ENCODE measurements around the gene RFX8. TPM values are rescaled to one million over a fixed set of nuclear protein-coding genes. Genes with fewer than 3 reads are reported as not detected.

RFX8 gene
- total RNA-seq, 1 experiment from 2014 or later = not detected

DNA sequence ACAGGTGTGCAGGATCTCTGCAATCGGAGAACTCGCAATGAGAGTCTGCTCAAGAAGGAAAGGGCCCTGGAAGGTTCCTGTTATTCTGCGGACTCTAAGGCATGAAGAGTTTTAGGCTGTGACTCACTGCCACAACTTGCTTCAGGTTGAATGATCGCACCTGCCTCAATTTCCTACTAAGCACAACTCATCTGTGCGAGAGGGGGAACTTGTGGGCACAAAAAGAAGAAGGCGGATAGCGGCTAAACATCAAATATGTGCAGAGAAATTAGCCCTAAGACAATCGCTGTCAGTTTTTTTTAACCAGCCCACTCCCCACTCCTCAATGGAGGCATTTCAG, 73.6 kb downstream of the RFX8 start:
- H3K27me3 Mint-ChIP-seq (ENCODE audit: insufficient read depth, unreplicated experiment) = no peaks in the 10 kb centered on the region
- intact Hi-C loops (cut with micrococcal nuclease) = no loop called here
- no peak for DNase-seq (ENCODE audit: unreplicated experiment)
- ChIA-PET CTCF (interaction anchor here (1.2 kb wide), 1 partner anchor 62 kb away, joined by 3 read pairs; no protein-coding TSS in a partner anchor), POLR2A (interaction anchor here (1.2 kb wide), 1 partner anchor 10 kb away, joined by 3 read pairs; no protein-coding TSS in a partner anchor)
- H3K9me3 Mint-ChIP-seq (ENCODE audit: unreplicated experiment) = no peaks in the 10 kb centered on the region
- no peak overlapping the region for H3K27ac Mint-ChIP-seq (ENCODE audit: low read depth, unreplicated experiment)
- H3K36me3 Mint-ChIP-seq (ENCODE audit: insufficient read depth, unreplicated experiment) = no peaks in the 10 kb centered on the region
- TF ChIP-seq CTCF (IDR thresholded peaks at IDR 0.05; ENCODE audit: unreplicated experiment) = no peak
- H3K4me1 Mint-ChIP-seq (ENCODE audit: insufficient read depth, unreplicated experiment) = peaks cover 15% of the 10 kb centered on the region
- no peak overlapping the region for H3K4me3 Mint-ChIP-seq (ENCODE audit: unreplicated experiment)
- BruUV-seq (replicated peaks) = no TSS peak

DNA sequence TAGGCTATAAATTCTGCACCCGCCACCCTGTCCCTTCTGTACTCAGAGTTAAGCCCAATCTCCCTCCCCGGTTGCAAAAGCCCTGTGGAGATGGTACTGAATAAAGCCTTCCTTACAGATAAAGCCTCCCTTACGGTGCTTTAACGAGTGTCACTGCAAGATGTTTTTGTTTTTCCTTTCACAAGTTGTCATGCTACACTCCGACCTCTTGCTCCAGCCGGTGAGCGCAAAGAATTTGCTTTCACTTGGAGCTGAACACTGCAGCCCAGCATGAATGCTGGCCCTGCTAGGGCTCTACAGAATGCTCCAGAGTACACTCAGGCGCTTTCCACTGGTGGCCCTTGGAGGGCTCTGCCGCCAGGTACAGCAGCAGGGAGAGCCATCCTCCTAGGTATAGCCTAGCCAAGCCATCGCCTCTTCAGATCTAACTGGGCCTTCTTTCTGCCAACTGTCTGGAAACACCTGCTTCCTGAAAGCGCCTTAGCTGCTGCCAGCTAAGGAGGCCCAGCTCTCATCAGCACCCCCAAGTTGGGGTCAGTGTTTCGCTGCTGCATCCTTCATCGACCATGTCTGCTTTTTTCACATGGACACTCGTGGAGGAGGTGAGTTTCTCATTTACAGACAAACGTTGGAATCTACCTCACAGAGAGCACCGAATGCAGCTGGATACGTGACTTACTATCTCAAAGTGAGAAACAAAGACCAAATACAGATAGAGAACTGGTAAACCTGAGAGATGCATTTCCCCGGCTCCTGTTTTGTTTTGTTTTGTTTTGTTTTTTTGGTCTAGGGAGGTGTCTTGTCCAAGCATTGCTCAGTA, 74.2 kb downstream of the RFX8 start:
- H3K4me3 Mint-ChIP-seq (ENCODE audit: unreplicated experiment) = no peak overlapping the region
- CTCF ChIA-PET = interaction anchor here (0.6 to 1.5 kb wide), 3 partner anchors 13 to 528 kb away, joined by 3 to 4 read pairs (median 3); partner anchors contain the start of gene CREG2
- intact Hi-C loops (cut with micrococcal nuclease) = no loop called here
- POLR2A ChIA-PET = interaction anchor here (0.5 to 1.2 kb wide), 3 partner anchors 10 to 798 kb away, joined by 3 read pairs; no protein-coding TSS in a partner anchor
- no peak for TF ChIP-seq CTCF (IDR thresholded peaks at IDR 0.05; ENCODE audit: unreplicated experiment)
- H3K4me1 Mint-ChIP-seq (ENCODE audit: insufficient read depth, unreplicated experiment) = peaks cover 21% of the 10 kb centered on the region
- H3K36me3 Mint-ChIP-seq (ENCODE audit: insufficient read depth, unreplicated experiment) = no peaks in the 10 kb centered on the region
- H3K27ac Mint-ChIP-seq (ENCODE audit: low read depth, unreplicated experiment) = no peak overlapping the region
- H3K9me3 Mint-ChIP-seq (ENCODE audit: unreplicated experiment) = no peaks in the 10 kb centered on the region
- H3K27me3 Mint-ChIP-seq (ENCODE audit: insufficient read depth, unreplicated experiment) = no peaks in the 10 kb centered on the region
- DNase-seq (ENCODE audit: unreplicated experiment) = no peak
- no TSS peak for BruUV-seq (replicated peaks)

DNA sequence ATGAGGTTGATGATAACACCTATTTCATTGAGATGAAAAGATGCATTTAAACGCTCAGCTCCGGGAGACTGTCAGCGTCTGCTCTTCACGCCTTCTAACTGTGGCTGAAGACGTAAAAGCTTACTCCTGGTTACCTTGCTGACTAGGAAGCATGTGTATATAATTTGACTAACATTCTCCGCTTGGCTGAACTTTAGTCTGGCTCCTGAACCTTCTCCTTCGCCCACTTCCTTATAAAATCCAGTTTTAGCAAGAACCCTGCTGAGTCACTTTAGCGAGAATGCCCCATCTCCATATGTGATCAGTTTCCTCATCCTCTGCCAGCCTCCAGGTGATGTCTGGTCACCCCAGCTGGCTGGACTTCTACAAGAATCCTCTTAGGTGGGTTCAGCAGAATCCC, 74.9 kb downstream of the RFX8 start:
- CTCF ChIA-PET = interaction anchor here (0.7 to 1.5 kb wide), 2 partner anchors 12 to 53 kb away, joined by 3 to 4 read pairs; partner anchors contain the start of gene CREG2
- Mint-ChIP-seq H3K27me3 (ENCODE audit: insufficient read depth, unreplicated experiment) (no peaks in the 10 kb centered on the region), H3K27ac (ENCODE audit: low read depth, unreplicated experiment) (no peak overlapping the region), H3K9me3 (ENCODE audit: unreplicated experiment) (no peaks in the 10 kb centered on the region), H3K4me3 (ENCODE audit: unreplicated experiment) (no peak overlapping the region), H3K4me1 (ENCODE audit: insufficient read depth, unreplicated experiment) (peaks cover 23% of the 10 kb centered on the region), H3K36me3 (ENCODE audit: insufficient read depth, unreplicated experiment) (no peaks in the 10 kb centered on the region)
- DNase-seq (ENCODE audit: unreplicated experiment) = peak; percentile 65
- no TSS peak for BruUV-seq (replicated peaks)
- intact Hi-C loops (cut with micrococcal nuclease) = no loop called here
- POLR2A ChIA-PET = interaction anchor here (0.5 to 2.2 kb wide), 3 partner anchors 12 to 799 kb away, joined by 3 to 9 read pairs (median 3); no protein-coding TSS in a partner anchor
- TF ChIP-seq CTCF (IDR thresholded peaks at IDR 0.05; ENCODE audit: unreplicated experiment) = no peak

DNA sequence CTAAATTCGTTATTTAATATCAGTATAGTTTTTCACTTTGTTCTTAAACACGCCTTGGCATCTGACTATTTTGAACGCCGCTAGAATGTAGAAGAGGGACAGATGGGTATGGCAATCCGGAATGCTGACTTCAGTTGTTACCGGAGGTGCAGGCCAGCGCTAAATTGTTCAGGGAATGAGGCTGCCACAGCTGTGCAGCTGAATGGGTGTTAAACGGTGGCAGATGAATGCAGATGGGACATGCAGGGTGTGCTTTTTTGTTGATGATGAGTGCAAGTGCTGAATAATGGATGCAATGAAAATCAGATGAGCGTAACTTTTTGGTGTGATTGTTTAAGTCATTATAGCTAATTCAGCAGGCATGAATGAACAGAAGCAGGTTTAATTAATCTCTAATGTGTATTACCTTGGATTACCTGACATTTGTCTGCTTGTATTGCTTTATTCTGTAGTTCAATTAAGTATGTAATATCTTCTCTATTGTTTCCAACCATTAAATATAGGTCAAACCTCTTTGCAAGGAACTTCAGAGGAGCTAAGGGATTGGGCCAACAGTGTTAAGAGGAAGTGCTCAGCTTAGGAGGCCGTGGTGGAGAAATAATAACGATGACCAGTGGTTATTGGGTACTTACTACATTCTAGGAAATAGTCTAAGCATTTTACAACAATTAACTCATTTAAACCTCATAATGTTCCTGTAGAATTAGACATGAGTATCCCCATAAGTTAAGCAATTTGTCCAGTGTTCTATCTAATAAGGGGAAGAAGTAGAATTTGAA, 75.7 kb downstream of the RFX8 start:
- ChIA-PET POLR2A (interaction anchor here (1.0 to 2.2 kb wide), 2 partner anchors 11 to 14 kb away, joined by 3 to 9 read pairs; no protein-coding TSS in a partner anchor), CTCF (interaction anchor here (0.7 to 2.0 kb wide), 3 partner anchors 12 to 57 kb away, joined by 3 to 9 read pairs (median 4); partner anchors contain the start of gene CREG2)
- no peaks in the 10 kb centered on the region for H3K27me3 Mint-ChIP-seq (ENCODE audit: insufficient read depth, unreplicated experiment)
- H3K36me3 Mint-ChIP-seq (ENCODE audit: insufficient read depth, unreplicated experiment) = no peaks in the 10 kb centered on the region
- BruUV-seq (replicated peaks) = no TSS peak
- H3K4me1 Mint-ChIP-seq (ENCODE audit: insufficient read depth, unreplicated experiment) = peaks cover 23% of the 10 kb centered on the region
- no peak for DNase-seq (ENCODE audit: unreplicated experiment)
- intact Hi-C loops (cut with micrococcal nuclease) = no loop called here
- H3K27ac Mint-ChIP-seq (ENCODE audit: low read depth, unreplicated experiment) = no peak overlapping the region
- no peak overlapping the region for H3K4me3 Mint-ChIP-seq (ENCODE audit: unreplicated experiment)
- H3K9me3 Mint-ChIP-seq (ENCODE audit: unreplicated experiment) = no peaks in the 10 kb centered on the region
- no peak for TF ChIP-seq CTCF (IDR thresholded peaks at IDR 0.05; ENCODE audit: unreplicated experiment)

Data from MCF 10A (cell line).